ENCODE results near the gene ZNF385B.

DNA sequence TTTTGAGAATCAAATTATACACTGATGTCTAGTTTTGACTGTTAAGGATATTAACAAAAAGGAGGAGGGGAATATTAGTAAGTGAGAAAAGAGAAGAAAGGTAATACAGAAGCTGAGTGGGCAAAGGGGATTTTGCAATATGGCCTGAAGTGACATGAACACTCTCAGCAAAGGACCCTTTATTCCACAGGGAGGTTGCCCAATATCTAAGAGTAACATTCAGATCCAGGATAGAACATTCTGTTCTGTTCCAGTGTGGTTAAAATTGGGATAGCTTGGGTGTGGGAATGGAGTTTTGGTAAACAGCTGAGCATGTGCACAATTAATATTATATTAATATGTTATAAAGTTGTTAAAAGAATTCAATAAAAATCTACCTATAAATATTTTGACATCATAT is 120.1 kb downstream of the ZNF385B start:
- TF ChIP-seq, protein P1, sequence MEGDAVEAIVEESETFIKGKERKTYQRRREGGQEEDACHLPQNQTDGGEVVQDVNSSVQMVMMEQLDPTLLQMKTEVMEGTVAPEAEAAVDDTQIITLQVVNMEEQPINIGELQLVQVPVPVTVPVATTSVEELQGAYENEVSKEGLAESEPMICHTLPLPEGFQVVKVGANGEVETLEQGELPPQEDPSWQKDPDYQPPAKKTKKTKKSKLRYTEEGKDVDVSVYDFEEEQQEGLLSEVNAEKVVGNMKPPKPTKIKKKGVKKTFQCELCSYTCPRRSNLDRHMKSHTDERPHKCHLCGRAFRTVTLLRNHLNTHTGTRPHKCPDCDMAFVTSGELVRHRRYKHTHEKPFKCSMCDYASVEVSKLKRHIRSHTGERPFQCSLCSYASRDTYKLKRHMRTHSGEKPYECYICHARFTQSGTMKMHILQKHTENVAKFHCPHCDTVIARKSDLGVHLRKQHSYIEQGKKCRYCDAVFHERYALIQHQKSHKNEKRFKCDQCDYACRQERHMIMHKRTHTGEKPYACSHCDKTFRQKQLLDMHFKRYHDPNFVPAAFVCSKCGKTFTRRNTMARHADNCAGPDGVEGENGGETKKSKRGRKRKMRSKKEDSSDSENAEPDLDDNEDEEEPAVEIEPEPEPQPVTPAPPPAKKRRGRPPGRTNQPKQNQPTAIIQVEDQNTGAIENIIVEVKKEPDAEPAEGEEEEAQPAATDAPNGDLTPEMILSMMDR (IDR thresholded peaks at IDR 0.05; ENCODE audit: insufficient read depth, low read length, poor library complexity, severe bottlenecking), result no peak
- TF ChIP-seq EZH2phosphoT487 (conservative IDR thresholded peaks at IDR 0.05; ENCODE audit: low read length), result no peak
